Colonic mucosa (tissue), 4 donors: ENCODE data around the gene FBXO45. TPM values are rescaled to one million over a fixed set of nuclear protein-coding genes. Genes with fewer than 3 reads are reported as not detected.

Experiments used
- DNase-seq: peaks from one replicate; pipeline ENCODE4 v3.0.0-alpha.2; 2020
- H3K27ac ChIP-seq: fragments of 200-600 bp; one replicate; pipeline ENCODE4 v1.8.0; 2021
- H3K27me3 ChIP-seq: fragments of 200-600 bp; one replicate; pipeline ENCODE4 v1.8.0; 2021
- H3K36me3 ChIP-seq: fragments of 200-600 bp; one replicate; pipeline ENCODE4 v1.8.0; 2021
- H3K4me1 ChIP-seq: fragments of 200-600 bp; one replicate; pipeline ENCODE4 v1.8.0; 2021; ENCODE audit warnings: mild to moderate bottlenecking
- H3K4me3 ChIP-seq: fragments of 200-600 bp; one replicate; pipeline ENCODE4 v1.8.0; 2021
- H3K9ac ChIP-seq, 2 donors: one replicate each; pipeline ENCODE4 v1.7.0; 2013; ENCODE audit warnings: control low read depth in 2 of 2, low read depth in 2 of 2, low read length in 2 of 2
- H3K9me3 ChIP-seq: fragments of 200-600 bp; one replicate; pipeline ENCODE4 v1.8.0; 2021
- CTCF ChIP-seq: fragments of 200-600 bp; IDR thresholded peaks from one replicate; pipeline ENCODE4 v1.8.0; 2022; ENCODE audit warnings: antibody characterized with exemption, mild to moderate bottlenecking
- intact Hi-C: fragments of 100-400 bp; cut with DNase I; formaldehyde crosslinking; loops from one replicate; pipeline ENCODE4 v1.14.1; 2022
- total RNA-seq, 2 donors: library from RNA; stranded (reverse); fragmentation: NEBNext Ultra II Directional in 1 of 2; extraction: Animal tissue kit (Norgen Biotek cat#: 25700) in 1 of 2; gene quantifications; one replicate each; pipeline ENCODE4 v1.2.1, GENCODE V29; 2021
- donor health status: healthy.
- donor health status: DM: no; HTN: no; CAD: no.
- donor health status: DM: no; HTN: no; CAD: no.

The FBXO45 gene
- total RNA-seq, 2 donors from 2014 or later, result 12.1 to 13.9 TPM

DNA sequence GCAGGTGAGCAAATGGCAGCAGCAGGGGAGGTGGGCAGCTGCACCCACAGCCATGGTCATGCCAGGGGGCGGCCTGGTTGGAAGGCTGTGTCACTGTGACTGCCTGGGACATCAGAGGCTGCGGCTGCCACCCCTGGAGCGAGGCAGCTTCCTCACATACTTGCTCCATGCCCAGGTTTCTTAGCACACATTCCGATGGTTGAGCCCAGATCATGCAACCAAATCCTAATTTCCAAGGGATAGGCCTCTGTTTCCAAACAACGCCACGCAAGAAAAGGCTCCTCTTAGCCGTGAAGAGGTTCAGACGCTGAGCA, 59.4 kb downstream of the FBXO45 start:
- Histone ChIP-seq H3K9me3 (no peaks in the 10 kb centered on the region), H3K4me1 (peaks cover 7% of the 10 kb centered on the region), H3K9ac (no peak overlapping the region), H3K27ac (no peak overlapping the region), H3K27me3 (no peaks in the 10 kb centered on the region), H3K4me3 (no peak overlapping the region), H3K36me3 (no peaks in the 10 kb centered on the region)
- intact Hi-C loops, result no loop called here
- DNase-seq, result no peak
- no peak for TF ChIP-seq CTCF

- no peak for DNase-seq
- no peak overlapping the region for H3K9ac ChIP-seq
- no peak for TF ChIP-seq CTCF
- no peaks in the 10 kb centered on the region for H3K36me3 ChIP-seq
- H3K4me1 ChIP-seq, result peaks cover 7% of the 10 kb centered on the region
- intact Hi-C loops, result no loop called here
- no peaks in the 10 kb centered on the region for H3K27me3 ChIP-seq
- H3K27ac ChIP-seq, result no peak overlapping the region
- H3K4me3 ChIP-seq, result no peak overlapping the region
- H3K9me3 ChIP-seq, result no peaks in the 10 kb centered on the region
These were observed 60.8 kb downstream of the FBXO45 start for GRCh38 chr3:196629228-196629627.

GRCh38 chr3:196631682-196632045, 63.2 kb downstream of the FBXO45 start:
- Histone ChIP-seq H3K4me1 (peaks cover 7% of the 10 kb centered on the region), H3K27me3 (no peaks in the 10 kb centered on the region), H3K9me3 (no peaks in the 10 kb centered on the region), H3K36me3 (no peaks in the 10 kb centered on the region), H3K27ac (peak overlapping the region; percentile 83), H3K9ac (peak overlapping the region; percentile 70 to 75), H3K4me3 (peak overlapping the region; percentile 51)
- intact Hi-C loops, result no loop called here
- TF ChIP-seq CTCF, result no peak
- no peak for DNase-seq

GRCh38 chr3:196632046-196632751, 63.7 kb downstream of the FBXO45 start:
- no peaks in the 10 kb centered on the region for H3K36me3 ChIP-seq
- peak overlapping the region; percentile 70 to 75 for H3K9ac ChIP-seq
- DNase-seq, result peak; percentile 89
- H3K27me3 ChIP-seq, result no peaks in the 10 kb centered on the region
- peak overlapping the region; percentile 83 for H3K27ac ChIP-seq
- peaks cover 7% of the 10 kb centered on the region for H3K4me1 ChIP-seq
- intact Hi-C loops, result no loop called here
- no peaks in the 10 kb centered on the region for H3K9me3 ChIP-seq
- TF ChIP-seq CTCF, result peak; percentile 24
- H3K4me3 ChIP-seq, result peak overlapping the region; percentile 51

GRCh38 chr3:196633555-196634151, 65.2 kb downstream of the FBXO45 start:
- Histone ChIP-seq H3K9ac (peak overlapping the region in 1 of 2 donors; percentile 26), H3K4me1 (peaks cover 7% of the 10 kb centered on the region), H3K27ac (peak overlapping the region; percentile 21), H3K4me3 (no peak overlapping the region), H3K36me3 (no peaks in the 10 kb centered on the region), H3K9me3 (no peaks in the 10 kb centered on the region), H3K27me3 (no peaks in the 10 kb centered on the region)
- no peak for DNase-seq
- intact Hi-C loops, result no loop called here
- TF ChIP-seq CTCF, result no peak
